LNCaP clone FGC (cell line): ENCODE data around the gene RUNX1.

Source experiments
- DNase-seq: peaks from one replicate; pipeline ENCODE4 v3.0.0-alpha.2; 2011; ENCODE audit warnings: low read depth
- H3K4me3 ChIP-seq: 2 replicates; pipeline ENCODE4 v1.5.1; 2011; ENCODE audit warnings: mild to moderate bottlenecking, low read depth, low read length, control low read depth
- CTCF ChIP-seq: IDR thresholded peaks from 2 replicates; pipeline ENCODE4 v1.5.1; 2012; ENCODE audit warnings: mild to moderate bottlenecking; ENCODE audit not compliant: control insufficient read depth, insufficient read depth; ENCODE audit errors: extremely low read depth

The RUNX1 gene

GRCh38 chr21:34815831-34816705, 233.0 kb downstream of the RUNX1 start:
- H3K4me3 ChIP-seq: no peak overlapping the region
- DNase-seq: no peak
- TF ChIP-seq CTCF: no peak

- no peak for TF ChIP-seq CTCF
- no peak overlapping the region for H3K4me3 ChIP-seq
Observed at GRCh38 chr21:34814529-34814951, 234.6 kb downstream of the RUNX1 start.

GRCh38 chr21:34813266-34813894, 235.7 kb downstream of the RUNX1 start:
- H3K4me3 ChIP-seq: no peak overlapping the region
- no peak for TF ChIP-seq CTCF
- DNase-seq: no peak

More at GRCh38 chr21:34814529-34814951, 234.6 kb downstream of the RUNX1 start:
- DNase-seq: no peak

- no peak for DNase-seq
- TF ChIP-seq CTCF: no peak
- no peak overlapping the region for H3K4me3 ChIP-seq
Observed at GRCh38 chr21:34812504-34813265, 236.4 kb downstream of the RUNX1 start.

- no peak for TF ChIP-seq CTCF
- H3K4me3 ChIP-seq: no peak overlapping the region
- no peak for DNase-seq
Observed at GRCh38 chr21:34811368-34811767, 237.7 kb downstream of the RUNX1 start.

- no peak for DNase-seq
- TF ChIP-seq CTCF: no peak
- no peak overlapping the region for H3K4me3 ChIP-seq
Observed at GRCh38 chr21:34810786-34811185, 238.3 kb downstream of the RUNX1 start.
